ENCODE results near the gene TEX22.

Gene TEX22

DNA sequence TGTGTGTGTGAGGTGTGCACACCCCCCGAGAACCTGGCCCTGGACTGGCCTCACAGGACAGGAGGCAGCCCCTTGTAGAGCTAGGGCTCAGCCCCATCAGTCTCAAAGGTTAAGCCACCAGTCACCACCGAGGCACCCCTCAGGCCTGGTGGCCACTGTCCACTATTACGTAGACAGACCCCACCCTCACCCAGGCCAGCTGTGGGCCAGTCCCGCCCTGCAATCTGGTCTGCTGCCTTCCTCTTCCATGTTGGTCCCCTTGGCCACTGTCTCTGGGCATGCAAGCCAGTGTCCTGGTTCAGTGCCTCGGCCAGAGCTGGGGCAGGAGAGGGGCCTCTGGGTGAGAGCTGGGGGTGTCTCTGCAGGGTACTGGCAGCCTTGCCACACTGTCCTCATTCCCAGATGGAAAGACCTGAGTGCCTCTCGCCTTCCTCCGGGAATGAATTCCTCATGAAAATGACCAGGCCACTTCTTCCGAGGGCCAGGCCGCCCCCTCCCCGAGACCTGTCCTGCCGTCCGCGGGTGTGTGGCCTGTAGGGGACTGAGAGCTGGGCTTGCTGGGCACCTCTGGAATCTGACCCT lies 897 bp upstream of the TEX22 start:
- Mint-ChIP-seq H3K27me3 (ENCODE audit: low read depth) (peaks cover 4% of the 10 kb centered on the region), H3K36me3 (ENCODE audit: low read depth) (peaks cover 37% of the 10 kb centered on the region), H3K27ac (peak overlapping the region; percentile 88 to 96 (median 96)), H3K9me3 (peaks cover 18% of the 10 kb centered on the region), H3K4me1 (no peaks in the 10 kb centered on the region), H3K4me3 (peak overlapping the region; percentile 82 to 90 (median 87))
- TF ChIP-seq, protein P1, sequence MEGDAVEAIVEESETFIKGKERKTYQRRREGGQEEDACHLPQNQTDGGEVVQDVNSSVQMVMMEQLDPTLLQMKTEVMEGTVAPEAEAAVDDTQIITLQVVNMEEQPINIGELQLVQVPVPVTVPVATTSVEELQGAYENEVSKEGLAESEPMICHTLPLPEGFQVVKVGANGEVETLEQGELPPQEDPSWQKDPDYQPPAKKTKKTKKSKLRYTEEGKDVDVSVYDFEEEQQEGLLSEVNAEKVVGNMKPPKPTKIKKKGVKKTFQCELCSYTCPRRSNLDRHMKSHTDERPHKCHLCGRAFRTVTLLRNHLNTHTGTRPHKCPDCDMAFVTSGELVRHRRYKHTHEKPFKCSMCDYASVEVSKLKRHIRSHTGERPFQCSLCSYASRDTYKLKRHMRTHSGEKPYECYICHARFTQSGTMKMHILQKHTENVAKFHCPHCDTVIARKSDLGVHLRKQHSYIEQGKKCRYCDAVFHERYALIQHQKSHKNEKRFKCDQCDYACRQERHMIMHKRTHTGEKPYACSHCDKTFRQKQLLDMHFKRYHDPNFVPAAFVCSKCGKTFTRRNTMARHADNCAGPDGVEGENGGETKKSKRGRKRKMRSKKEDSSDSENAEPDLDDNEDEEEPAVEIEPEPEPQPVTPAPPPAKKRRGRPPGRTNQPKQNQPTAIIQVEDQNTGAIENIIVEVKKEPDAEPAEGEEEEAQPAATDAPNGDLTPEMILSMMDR (IDR thresholded peaks at IDR 0.05; ENCODE audit: unreplicated experiment in 3 of 3), result no peak

DNA sequence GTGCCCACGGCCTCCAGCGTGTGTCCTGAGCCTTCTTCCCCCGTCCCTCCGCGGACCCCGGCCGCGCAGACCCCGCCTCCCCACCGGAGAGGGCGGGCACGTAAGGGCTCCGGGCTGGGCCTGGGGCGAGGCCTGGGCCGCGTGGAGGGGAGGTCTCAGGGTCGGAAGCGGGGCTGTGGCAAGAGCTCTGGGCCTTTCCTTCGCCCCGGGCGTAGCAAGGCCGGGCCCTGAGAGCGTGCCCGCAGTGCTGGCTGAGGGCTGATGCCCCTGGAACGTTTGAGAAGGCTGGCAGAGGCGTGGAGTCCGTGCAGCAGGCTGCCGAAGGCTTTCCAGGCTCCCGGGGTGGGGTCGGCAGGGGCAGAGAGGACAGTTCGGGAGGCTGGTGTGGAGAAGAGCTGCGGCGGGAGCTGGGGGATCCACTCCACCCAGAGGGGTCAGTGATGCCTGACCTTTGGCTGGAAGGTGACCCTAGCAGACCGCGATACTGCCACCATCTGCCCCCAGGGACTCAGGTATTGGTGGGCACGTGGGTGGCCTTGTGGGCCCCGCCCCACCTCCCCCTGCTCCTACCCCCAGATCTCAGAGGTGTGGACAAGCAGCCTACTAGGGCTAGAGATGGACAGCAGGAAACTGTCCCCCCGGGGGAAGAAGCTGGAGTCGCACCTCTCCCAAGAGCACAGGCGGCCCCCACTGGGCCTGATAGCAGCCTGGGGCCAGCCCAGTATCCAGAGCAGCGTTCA lies 558 bp downstream of the TEX22 start:
- TF ChIP-seq, protein P1 (IDR thresholded peaks at IDR 0.05; ENCODE audit: unreplicated experiment in 3 of 3), result no peak
- peak overlapping the region in 2 of 3 experiments; percentile 17 to 86 for H3K27ac Mint-ChIP-seq
- no peaks in the 10 kb centered on the region for H3K4me1 Mint-ChIP-seq
- peak overlapping the region; percentile 83 to 86 (median 85) for H3K4me3 Mint-ChIP-seq
- peaks cover 45% of the 10 kb centered on the region for H3K36me3 Mint-ChIP-seq (ENCODE audit: low read depth)
- peaks cover 22% of the 10 kb centered on the region for H3K9me3 Mint-ChIP-seq
- H3K27me3 Mint-ChIP-seq (ENCODE audit: low read depth), result peaks cover 4% of the 10 kb centered on the region

DNA sequence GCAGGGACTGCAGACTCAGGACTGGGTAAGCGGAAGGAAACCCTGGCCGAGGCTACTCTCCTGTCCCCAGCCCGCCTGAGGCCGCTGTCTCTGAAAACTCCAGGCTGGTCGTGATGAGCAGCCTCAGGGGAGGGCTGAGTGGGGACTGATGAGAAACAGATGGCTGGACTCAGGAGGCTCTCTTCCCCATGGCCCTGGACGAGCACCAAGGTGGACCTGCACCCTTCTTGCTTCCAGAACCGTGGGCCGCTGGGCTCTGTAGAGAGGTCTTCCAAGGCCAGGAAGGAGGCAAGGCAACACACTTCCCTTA lies 1.1 kb downstream of the TEX22 start:
- H3K27ac Mint-ChIP-seq, result no peak overlapping the region
- peaks cover 6% of the 10 kb centered on the region for H3K27me3 Mint-ChIP-seq (ENCODE audit: low read depth)
- H3K36me3 Mint-ChIP-seq (ENCODE audit: low read depth), result peaks cover 45% of the 10 kb centered on the region
- H3K9me3 Mint-ChIP-seq, result peaks cover 27% of the 10 kb centered on the region
- TF ChIP-seq, protein P1 (IDR thresholded peaks at IDR 0.05; ENCODE audit: unreplicated experiment in 3 of 3), result no peak
- H3K4me3 Mint-ChIP-seq, result peak overlapping the region; percentile 34 to 86 (median 63)
- no peaks in the 10 kb centered on the region for H3K4me1 Mint-ChIP-seq

DNA sequence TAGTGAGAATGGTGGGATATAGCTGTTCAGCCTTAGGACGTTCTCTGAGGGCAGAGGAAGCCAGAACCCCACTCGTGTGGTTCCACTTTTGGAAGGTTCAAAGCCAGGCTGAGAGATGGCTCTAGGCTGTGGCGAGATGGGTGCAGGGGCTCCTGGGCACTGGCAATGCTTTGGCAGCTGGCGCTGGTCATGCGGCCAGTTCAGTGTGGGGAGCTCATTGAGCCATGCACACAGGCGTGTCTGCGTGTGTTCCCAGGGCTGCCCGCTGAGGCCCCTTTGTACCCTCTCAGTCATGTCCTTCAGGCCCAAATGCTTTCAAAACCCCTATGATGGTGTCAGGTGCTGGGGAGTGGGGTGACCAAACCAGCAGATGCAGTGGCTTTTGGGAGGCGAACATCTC lies 1.7 kb downstream of the TEX22 start:
- H3K27ac Mint-ChIP-seq, result no peak overlapping the region
- no peaks in the 10 kb centered on the region for H3K4me1 Mint-ChIP-seq
- H3K36me3 Mint-ChIP-seq (ENCODE audit: low read depth), result peaks cover 45% of the 10 kb centered on the region
- TF ChIP-seq, protein P1 (IDR thresholded peaks at IDR 0.05; ENCODE audit: unreplicated experiment in 3 of 3), result no peak
- H3K9me3 Mint-ChIP-seq, result peaks cover 28% of the 10 kb centered on the region
- H3K4me3 Mint-ChIP-seq, result peak overlapping the region; percentile 34 to 86 (median 63)
- peaks cover 8% of the 10 kb centered on the region for H3K27me3 Mint-ChIP-seq (ENCODE audit: low read depth)

DNA sequence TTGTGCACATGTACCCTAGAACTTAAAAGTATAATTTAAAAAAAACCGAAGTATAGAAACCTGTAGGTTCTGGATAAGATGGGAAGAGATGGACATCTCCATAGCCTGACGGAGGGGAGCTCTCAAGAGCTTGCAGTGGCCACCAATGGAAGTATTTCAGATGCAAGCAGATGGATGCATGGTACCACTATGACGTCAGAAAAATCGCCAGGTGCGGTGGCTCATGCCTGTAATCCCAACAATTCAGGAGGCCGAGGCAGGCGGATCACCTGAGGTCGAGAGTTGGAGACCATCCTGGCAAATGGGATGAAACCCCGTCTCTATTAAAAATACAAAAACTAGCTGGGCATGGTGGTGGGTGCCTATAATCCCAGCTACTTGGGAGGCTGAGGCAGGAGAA lies 3.4 kb downstream of the TEX22 start:
- peaks cover 8% of the 10 kb centered on the region for H3K27me3 Mint-ChIP-seq (ENCODE audit: low read depth)
- TF ChIP-seq, protein P1 (IDR thresholded peaks at IDR 0.05; ENCODE audit: unreplicated experiment in 3 of 3), result no peak
- H3K9me3 Mint-ChIP-seq, result peaks cover 32% of the 10 kb centered on the region
- H3K27ac Mint-ChIP-seq, result no peak overlapping the region
- no peaks in the 10 kb centered on the region for H3K4me1 Mint-ChIP-seq
- H3K4me3 Mint-ChIP-seq, result peak overlapping the region in 1 of 3 experiments; percentile 56
- peaks cover 45% of the 10 kb centered on the region for H3K36me3 Mint-ChIP-seq (ENCODE audit: low read depth)

DNA sequence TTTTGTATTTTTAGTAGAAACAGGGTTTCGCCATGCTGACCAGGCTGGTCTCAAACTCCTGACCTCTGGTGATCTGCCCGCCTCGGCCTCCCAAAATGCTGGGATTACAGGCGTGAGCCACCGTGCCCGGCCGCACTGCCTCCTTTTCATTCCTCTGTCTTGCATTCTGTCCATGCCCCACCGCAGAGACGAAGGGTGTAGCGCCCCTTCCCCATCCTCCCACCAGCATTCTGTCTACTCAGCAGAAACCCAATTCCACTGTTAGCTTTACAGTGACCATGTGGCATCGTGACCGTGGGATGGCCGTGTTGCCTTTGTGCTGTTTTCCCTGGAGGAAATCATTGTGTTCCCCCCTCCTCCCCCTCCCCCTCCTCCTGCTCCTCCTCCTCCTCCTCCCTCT lies 10.3 kb downstream of the TEX22 start:
- Mint-ChIP-seq H3K4me1 (no peaks in the 10 kb centered on the region), H3K27me3 (ENCODE audit: low read depth) (peaks cover 44% of the 10 kb centered on the region), H3K36me3 (ENCODE audit: low read depth) (no peaks in the 10 kb centered on the region), H3K27ac (no peak overlapping the region), H3K9me3 (peaks cover 10% of the 10 kb centered on the region), H3K4me3 (peak overlapping the region in 1 of 3 experiments; percentile 14)
- TF ChIP-seq, protein P1 (IDR thresholded peaks at IDR 0.05; ENCODE audit: unreplicated experiment in 3 of 3), result no peak
